GM21737 (cell line): ENCODE measurements around the gene LBH.
A peak's percentile ranks its signal among the peaks of the same experiment; 100 is the strongest.

Experiments
- ATAC-seq: cut with Tn5 transposase; IDR thresholded peaks from one replicate; pipeline ENCODE4 v1.9.1; 2021; ENCODE audit warnings: mild to moderate bottlenecking, moderate library complexity; ENCODE audit not compliant: unreplicated experiment

The LBH gene

DNA sequence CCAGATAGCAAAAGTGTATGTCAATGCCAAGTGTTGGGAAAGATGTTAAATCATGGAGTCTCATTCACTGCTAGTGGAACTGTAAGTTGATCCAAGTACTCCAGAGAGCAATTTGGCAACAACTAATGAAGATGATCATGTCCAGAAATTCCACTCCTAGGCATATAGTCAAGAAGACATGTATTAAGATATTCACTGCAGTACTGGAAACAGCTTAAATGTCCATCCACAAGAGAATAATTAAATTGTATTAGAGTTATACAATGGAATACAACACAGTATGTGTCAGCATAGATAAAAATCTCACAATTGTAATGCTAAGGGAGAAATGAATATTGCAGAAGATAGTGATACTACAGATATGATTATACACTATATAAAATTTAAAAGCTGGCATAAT is 15.2 kb upstream of the LBH start:
- no peak for ATAC-seq

DNA sequence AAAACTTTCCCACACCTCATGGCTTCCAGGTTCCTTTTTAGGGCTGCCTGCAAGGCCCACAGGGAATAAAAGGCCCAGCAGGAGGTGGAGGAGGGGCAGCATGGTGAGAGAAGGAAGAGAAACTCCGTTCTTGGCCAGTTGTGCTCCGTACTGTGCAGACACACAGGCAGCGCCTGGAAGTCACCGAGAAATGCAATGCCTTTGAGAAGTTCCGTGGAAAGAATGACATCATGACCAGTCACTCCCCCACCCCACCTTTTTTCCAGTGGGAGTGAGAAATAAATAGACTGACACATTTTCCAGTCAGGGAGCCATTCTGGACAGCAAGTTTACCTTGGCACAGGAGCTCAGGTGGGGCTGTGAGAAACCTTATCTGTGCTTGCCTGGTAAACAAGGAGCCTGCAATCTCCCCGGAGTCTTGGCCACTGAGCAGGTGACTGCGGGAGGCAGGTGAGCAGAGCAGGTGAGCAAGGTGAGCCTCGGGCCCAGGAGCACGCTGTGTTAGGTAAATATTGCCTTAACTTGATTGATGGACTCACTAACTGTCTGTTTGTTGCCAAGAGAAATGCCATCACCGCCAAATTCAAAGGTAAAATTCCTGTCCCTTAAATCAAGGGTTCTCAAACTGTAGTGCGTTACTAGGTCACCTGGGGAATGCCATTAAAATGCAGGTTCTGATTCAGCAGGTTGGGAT is 13.5 kb upstream of the LBH start:
- no peak for ATAC-seq

DNA sequence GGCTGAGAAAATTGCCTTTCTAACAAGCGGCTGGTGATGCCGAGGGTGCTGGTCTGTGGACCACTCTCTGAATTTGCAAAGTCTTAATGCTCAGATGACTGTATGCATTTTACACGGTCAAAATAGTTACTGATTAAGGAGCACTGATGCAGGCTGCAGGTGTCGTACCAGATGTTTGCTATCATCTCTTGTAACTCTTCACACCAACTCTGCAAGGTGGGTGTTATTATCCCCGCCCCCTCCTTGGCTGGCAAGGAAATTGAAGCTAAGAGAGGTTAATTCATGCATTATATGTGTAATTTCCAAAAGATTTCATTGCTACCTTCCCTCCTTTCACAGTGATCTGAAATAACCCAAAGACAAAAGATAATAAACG is 13.0 kb upstream of the LBH start:
- ATAC-seq, result no peak

DNA sequence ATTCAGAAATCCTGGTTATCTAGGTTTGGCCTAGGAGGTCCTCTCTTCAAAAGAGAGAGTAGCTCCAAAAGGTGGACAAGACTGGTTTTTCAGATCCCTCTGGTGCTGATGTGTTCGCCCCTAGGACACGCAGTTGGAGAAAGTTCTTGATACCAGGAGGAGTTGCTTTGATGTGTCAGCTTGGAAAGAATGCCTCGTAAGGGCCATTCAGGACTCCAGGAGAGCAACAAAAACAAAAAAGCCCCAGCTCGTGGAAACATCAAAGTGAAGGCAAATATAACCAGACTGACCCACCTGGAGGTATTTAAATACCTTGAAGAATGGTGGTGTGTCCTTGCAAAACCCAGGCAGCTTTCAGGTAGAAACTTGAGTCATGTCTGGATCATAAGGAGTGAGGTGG is 12.5 kb upstream of the LBH start:
- ATAC-seq, result no peak

DNA sequence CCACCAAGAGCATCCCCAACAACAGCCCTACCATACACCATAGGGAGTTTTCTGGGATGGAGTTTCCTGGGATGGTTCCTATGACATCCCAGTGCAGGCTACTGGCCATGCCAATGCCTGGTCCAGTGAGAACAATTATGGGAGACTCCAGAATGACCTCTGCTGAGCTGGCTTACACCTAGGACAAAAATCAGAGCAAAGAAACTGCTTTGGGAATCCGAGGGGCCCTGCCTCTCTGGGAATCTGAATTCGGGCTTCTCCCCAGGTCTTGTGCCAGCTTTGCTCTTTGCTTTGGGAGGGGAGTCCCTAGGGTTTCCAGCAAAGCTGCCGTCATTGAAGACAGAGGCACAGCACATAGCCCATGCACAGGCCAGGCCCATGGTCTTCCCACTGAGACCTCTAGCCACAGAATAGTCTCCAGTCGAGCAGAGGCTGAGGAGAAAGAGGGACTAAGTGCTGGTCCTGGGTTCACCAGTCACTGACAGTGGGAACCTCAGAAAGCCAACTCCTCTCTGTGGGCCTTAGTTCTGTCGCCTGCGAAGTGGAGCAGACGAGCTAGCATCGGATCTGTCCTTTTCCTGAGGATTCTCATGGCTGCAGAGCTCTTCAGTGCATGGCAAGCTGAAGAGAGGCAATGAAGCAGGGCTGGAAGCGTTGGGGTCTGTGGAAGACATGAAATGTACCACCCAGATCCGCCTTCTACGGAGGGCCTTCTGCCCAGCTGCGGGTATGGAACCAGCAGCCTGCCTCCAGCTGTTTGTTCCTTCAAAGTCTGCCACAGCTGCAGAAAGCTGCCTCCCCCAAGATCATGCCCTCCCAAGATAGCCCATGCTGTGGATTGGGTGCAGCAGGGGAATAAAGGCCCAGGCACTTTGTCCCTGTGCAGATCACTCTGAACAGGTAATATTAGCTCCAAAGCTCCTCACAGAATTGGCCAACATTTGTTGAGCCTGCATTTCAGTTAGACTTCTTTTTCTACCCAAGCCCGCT is 11.2 kb upstream of the LBH start:
- no peak for ATAC-seq

DNA sequence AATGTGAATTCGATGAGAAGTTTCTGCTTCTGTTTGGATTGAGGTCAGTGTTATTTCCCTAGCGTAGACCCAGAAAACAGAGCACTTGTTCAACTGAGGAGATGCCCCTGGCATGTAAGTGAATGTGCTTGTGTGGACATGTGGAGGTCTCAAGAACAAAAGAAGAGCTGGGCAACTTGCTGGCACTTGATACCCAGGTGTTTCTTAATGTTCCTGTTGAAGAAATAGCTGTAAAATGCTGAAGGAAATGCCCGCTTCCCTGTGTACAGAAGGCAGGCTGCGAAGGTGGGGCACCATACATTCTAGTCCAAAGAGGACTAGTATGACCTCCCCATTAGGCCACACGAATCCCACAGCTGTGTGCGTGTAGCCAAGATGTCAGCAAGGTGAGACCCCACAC is 9.8 kb upstream of the LBH start:
- ATAC-seq, result no peak

DNA sequence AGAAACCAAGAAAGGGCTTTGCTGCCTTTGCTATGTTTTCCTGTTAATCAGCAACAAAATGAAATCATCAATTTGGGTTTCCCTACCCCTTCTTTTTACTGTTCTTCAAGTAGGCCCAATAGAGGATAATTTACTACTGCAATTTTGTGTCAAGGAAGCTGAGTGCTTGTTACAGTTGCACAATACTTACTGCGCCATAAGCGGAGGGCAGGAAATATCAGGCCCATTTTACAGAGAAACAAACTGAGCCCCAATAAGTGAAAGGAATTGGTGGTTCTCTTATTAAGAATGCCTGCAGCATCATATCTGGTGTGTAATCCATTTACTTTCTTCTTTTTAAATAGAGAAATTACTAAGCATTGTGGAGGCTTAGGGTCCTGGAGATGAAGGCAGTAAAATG is 9.3 kb upstream of the LBH start:
- ATAC-seq, result no peak

DNA sequence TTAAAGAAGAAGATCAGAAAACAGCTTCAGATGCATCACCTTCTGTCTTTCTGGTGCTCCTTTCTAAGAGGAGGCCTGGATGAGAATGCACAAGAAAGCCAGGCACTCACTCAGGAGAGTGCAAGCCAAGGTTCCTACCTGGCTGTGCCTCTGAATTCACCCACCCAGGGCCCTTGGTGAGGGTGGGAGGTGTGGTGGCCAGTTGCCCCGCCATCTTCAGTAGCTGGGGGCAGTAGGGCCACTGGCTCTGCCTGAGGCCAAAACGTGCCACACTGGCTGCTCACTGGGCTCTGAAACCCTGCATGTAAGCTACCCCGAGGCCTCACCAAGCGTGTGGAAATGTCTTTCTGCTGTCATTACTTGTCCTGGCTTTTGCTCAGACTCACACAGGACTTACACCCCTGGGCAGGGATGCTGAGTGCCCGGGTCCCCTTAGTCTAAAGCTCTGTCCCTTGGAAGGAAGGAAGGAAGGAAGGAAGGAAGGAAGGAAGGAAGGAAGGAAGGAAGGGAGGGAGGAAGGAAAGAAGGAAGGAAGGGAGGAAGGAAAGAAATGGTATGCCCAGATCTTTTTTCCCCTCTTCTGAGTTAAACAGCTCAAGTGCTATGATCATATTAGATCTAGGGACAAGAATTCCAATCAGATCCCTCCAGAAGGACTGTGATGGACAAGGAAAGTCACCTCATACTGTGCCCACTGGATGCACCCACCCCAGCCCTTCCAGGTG is 8.5 kb upstream of the LBH start:
- no peak for ATAC-seq

DNA sequence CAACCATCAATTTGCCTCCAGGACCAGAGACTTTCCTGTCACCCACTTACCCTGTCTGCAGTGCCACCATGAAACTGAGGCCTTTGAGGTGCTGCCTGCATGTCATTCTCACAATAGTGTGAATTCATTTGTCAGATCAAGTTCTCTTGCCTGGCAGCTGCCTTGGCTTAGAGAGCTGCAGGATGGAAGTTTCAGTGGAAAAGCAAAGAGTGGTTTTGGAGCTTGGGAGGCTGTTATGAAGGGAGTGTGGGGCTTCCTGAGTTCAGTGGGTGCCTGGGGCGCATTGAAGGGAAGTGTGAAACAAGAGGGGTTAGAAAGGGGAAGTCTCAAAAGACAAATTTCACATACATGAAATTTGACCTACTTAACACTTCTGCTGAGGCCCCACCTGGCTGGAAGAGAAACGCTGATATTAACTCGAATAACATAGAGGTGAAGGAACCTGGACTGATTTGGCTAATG is 7.9 kb upstream of the LBH start:
- peak; percentile 43 for ATAC-seq

DNA sequence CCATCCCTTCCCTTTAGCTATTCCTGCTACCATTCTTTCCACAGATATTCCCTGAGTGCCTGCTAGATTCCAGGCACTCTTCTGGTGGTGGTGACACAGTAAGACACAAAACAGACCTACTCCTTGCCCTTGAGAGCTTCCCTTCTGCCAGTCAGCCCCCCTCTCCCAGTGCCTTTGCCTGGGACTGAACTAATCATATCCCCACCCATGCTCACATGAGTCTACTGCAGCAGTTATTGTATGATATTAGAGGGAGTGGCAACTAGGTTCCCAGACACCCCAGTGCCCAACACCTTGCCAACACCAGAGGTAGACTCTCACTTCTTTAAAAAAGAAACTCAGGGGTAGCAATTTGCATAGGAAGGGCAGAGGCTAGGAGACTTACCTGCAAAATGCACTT is 7.2 kb upstream of the LBH start:
- ATAC-seq, result no peak

DNA sequence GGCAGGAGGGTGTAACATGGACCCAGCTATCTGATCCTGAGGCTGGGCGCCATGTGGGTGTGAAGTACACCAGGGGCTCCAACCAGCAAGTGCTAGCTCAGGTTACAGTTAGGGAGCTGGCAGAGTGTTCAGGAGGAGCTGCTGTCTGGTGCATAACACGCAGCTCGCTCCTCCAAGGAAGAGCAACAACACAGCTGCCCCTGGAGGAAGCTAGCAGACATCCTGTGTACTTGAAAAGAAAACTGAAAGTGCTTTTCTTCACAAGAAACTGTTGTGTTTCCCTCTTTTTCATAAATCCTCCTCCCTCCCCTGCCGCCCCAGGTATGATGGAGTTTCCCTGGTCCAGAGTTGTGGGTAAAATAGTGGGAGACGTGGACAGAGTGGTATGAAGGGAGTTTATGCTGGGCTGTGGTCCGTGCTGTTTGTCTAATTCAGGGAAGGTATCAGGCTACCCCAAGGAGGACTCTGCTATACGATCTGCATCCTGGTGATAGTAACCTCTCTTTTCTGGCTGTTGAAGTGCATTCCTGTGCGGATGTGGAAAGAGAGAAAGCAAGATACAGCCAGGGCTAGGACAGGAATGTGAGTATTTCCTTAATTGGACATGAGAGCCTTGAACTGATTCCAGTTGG is 6.1 kb upstream of the LBH start:
- ATAC-seq, result peak; percentile 56

DNA sequence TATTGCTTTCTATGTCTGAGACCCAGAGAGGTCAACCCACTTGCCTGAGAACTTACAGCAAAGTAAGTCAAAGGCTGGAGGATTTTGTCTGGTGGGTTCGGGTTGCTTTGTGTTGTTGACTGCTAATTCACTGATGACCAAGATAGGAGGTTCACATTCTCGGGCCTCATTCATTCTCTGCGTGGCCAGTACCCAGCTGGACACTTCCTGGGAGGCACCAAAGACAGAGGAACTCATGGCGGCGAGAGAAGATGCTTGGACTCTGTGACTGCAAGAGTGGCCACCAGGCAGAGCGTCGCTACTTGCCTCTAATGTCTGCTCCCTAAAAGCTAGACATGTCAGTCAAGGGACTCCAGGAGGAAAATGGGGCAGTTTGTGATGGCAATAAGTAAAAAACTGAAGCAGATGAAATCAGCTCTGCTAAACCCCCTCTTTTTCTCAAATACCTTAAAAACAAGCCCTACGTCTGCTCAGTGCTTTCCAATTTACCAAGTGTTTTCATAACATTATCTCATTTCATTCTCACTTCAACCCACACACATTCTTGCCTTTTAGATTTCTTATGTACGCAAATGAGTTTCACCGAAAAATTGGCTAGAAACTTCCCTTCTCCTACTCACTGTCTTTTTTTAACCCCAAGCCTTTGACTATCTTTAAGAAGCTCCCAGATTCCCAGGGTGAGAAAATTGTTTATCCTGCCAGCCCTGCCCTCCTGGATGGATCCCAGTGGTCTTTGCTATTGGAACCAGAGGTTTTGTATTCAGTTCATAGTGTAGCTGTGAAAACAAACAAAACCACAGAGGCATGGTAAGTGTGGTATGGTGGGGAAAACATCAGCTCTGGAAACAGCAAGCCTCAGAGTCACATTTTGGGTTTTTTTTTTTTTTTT is 4.9 kb upstream of the LBH start:
- no peak for ATAC-seq

DNA sequence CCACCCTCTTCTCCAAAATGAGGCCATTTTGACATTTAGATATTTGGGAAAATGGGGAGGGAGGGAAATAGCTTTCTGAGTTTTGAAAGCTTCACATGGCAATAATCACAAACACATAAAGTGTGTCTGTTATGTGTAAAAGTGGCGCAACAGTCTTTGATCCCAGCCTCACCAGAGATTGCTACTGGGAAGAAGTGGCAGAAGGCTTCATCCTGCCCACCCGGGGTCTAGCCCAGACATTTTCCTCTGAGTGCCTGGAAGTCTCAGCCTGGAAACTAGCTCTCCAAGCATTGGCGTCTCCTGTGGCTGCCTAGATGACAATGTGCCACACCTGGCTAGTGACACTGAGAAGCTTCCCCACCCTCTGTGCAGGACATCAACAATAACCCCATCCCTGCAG is 1.7 kb upstream of the LBH start:
- no peak for ATAC-seq

DNA sequence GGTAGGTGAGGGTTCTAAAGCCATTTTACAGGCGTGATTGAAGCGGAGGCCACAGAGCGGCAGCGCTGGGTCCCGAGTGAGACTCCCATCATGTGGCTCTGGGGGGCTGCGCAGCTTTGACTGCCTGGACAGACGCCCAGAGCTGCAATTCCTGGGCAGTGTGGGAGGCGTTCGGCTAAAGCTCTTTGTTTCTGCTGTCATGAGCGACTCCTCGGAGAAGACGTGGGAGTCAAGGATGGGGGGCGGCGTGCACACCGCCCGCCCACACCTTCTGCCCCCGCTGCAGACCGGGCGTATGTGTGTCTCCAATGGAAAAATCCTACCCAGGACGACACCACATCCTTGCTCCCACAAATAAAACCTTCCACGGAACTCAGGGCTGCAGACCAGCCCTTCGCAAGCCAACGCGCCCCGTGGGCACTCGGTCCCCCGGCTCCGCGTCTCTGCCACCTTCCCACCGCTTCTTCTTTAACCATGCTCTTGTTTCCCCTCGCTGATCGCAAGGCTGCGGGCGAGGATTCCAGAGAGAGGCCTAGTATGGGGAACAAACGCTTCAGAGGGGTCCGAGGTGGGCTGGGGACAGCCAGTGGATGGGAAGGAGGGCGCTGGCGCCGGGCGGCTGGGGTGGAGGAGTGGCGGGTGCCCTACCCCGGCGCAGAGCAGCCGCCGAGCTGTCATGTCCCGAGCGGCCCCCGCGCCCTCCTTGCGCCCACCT is 680 bp upstream of the LBH start:
- peak; percentile 28 for ATAC-seq

DNA sequence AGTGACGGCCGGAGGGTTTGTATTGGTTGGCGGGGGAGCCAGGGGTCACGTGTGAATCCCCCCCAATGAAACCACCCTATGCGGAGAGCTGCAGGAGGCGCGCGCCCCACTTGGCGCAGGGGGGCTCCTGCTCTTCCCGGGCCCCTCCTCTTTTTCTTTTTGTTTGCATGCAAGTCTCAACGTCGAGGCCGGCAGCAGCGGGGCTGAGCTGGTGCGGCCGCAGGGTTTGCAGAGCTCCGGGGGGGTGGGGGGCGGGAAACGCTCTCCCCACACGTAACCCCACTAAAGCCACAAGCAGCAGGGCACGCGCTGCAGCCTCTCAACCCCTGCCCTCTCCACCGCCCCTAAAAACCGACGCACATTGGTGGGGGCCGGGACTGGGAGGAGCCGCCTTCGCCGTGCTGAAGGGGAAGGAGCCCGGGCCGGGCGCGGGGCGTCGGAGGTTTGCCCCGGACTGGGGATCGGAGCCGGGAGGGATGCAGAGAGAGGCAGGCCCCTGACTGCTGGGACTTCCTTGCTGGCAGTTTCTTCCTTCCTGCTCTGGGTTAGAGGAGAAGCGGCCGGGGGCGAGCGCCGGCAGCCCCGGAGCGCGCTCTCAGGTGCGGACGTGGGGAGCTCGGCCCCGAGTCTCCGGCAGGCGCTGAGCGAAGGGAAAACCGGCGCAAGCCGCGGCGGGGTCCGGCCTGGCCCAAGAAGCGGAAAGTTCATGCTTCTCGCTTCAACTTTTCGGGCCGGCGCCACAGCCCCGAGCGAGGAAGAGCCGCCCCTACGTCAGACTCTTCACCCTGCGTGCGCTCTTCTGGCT is 864 bp downstream of the LBH start:
- peak; percentile 29 for ATAC-seq

DNA sequence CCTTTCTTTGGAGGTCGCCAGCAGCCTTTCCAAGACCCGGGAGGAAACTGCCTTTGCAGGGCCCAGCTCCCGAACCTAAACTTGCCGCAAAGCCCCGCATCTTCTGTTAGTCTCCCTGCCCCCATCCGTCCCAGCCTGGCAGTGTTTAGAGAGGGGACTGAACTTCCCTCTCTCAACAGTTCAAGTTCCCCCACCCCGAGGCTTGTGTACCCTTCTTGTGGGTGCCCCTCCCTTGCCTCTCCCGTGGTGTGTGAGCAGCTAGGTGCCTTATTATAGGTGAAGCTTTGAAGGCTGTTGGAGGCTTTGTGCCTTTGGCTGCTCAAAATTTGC is 1.4 kb downstream of the LBH start:
- peak; percentile 11 for ATAC-seq

DNA sequence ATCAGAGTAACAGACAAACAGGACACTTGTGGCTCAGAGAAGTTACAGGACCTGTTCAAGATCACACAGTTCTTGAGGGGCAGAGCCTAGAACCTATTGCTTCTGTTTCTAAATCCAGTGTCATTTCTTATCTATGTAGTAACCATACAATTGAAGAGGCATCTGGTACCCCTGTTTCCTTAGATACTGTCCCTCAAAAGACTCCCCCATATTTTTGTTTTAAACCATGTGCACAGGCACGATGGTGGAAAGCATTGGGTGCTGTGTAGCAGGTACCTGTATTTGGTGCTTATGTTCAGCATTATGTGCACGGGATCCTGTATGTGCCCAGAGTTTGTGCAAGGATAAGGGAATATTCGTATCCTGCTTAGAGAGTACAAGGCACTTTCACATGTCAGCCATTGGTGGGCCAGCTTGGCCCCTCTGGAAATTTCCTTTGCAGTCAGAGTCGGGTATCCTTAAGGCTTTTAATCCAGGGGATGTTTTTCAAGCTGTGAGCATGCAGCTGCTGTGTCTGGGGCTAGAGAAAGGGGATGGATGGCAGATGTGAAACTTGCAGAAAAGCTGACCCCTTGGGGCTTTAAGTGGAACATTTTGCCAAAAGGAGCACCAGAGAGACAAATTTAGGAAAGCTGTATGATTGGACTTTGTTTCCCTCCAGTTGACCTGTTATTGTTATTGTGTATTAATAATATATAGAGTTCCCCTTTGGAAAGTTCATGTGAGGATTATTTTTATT is 2.1 kb downstream of the LBH start:
- no peak for ATAC-seq
